HTR-8/SVneo (cell line): ENCODE measurements around the gene NFKBIA.

ENCODE experiments used
- DNase-seq: peaks from one replicate; pipeline ENCODE4 v3.0.0; 2011; ENCODE audit warnings: low spot score, mixed read lengths; ENCODE audit not compliant: insufficient read length
- FAIRE-seq: peaks from 2 replicates; lab custom pipeline; 2011; peaks lifted over from hg19 to GRCh38; lab: Jason Lieb, UNC

NFKBIA gene

DNA sequence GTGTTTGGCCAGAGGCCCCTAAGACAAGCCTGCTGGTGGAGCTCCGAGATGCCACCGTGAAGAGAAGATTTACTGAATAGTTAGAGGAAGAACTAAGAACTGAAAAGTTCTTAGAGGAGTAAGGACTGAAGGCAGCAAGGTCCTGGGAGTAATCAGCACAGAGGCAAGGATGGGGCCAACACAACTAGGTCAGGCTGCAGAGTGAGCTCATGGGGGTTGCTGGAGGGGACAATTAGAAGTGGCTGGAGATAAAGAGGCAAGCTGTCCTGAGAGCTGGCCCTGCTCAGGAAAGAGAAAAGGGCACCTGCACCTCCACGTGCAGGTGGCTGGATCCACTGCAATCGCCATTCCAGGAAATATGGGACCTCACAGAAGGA, 52.7 kb downstream of the NFKBIA start:
- DNase-seq (no peak), FAIRE-seq (no peak)
